HL-60 (cell line): ENCODE measurements around the gene WNT7B.

Experiments used
- DNase-seq, 2 experiments: peaks; one replicate each; pipeline ENCODE4 v3.0.0-alpha.2; 2010 to 2020; ENCODE audit warnings: low read depth in 1 of 2, low spot score in 1 of 2
- H3K27ac ChIP-seq: fragments of 250-450 bp; sonication (Bioruptor Pico); replicated peaks from 2 replicates; pipeline ENCODE4 v1.5.1; 2020; ENCODE audit warnings: mild to moderate bottlenecking, moderate library complexity
- H3K27me3 ChIP-seq: fragments of 250-450 bp; sonication (Bioruptor Pico); 2 replicates; pipeline ENCODE4 v1.5.1; 2021; ENCODE audit warnings: mild to moderate bottlenecking, moderate library complexity; ENCODE audit not compliant: insufficient read depth, poor library complexity, severe bottlenecking
- H3K4me3 ChIP-seq: replicated peaks from 2 replicates; pipeline ENCODE4 v1.5.1; 2011; ENCODE audit warnings: mild to moderate bottlenecking, control low read depth, low read length; ENCODE audit not compliant: insufficient read depth
- CTCF ChIP-seq: IDR thresholded peaks from one replicate; pipeline ENCODE4 v1.5.1; 2011; ENCODE audit warnings: low read length, control low read depth, inconsistent platforms; ENCODE audit not compliant: insufficient read depth
- GABPA ChIP-seq: IDR thresholded peaks from 2 replicates; pipeline ENCODE4 v1.6.1; 2012; ENCODE audit warnings: low read depth
- POLR2AphosphoS5 ChIP-seq: IDR thresholded peaks from 2 replicates; pipeline ENCODE4 v1.6.1; 2012; ENCODE audit warnings: low read depth
- REST ChIP-seq: IDR thresholded peaks from 2 replicates; pipeline ENCODE4 v1.6.1; 2012; ENCODE audit warnings: low read depth; ENCODE audit not compliant: insufficient replicate concordance
- SPI1 ChIP-seq: IDR thresholded peaks from 2 replicates; pipeline ENCODE4 v1.6.1; 2012; ENCODE audit warnings: low read depth, mild to moderate bottlenecking, borderline replicate concordance

The WNT7B gene

GRCh38 chr22:45970705-45971407, 6.1 kb downstream of the WNT7B start:
- TF ChIP-seq POLR2AphosphoS5 (no peak), GABPA (no peak), REST (no peak), SPI1 (no peak), CTCF (no peak)
- DNase-seq, result no peak
- Histone ChIP-seq H3K27ac (no peak overlapping the region), H3K27me3 (peaks cover 70% of the 10 kb centered on the region), H3K4me3 (no peak overlapping the region)

GRCh38 chr22:45969801-45970470, 7.0 kb downstream of the WNT7B start:
- TF ChIP-seq SPI1 (no peak), GABPA (no peak), REST (no peak), POLR2AphosphoS5 (no peak), CTCF (no peak)
- Histone ChIP-seq H3K4me3 (no peak overlapping the region), H3K27me3 (peaks cover 67% of the 10 kb centered on the region), H3K27ac (no peak overlapping the region)
- no peak for DNase-seq

- TF ChIP-seq CTCF (no peak), GABPA (no peak), REST (no peak), POLR2AphosphoS5 (no peak), SPI1 (no peak)
- Histone ChIP-seq H3K27ac (no peak overlapping the region), H3K27me3 (peaks cover 66% of the 10 kb centered on the region), H3K4me3 (no peak overlapping the region)
- no peak for DNase-seq
These were observed 7.6 kb downstream of the WNT7B start for GRCh38 chr22:45969414-45969799.
